Tibial nerve (tissue), 4 donors: ENCODE results near the gene ZNF787. TPM values are rescaled to one million over a fixed set of nuclear protein-coding genes. Genes with fewer than 3 reads are reported as not detected.

Source experiments
- DNase-seq, 2 donors: peaks; one replicate each; pipeline ENCODE4 v3.0.0-alpha.2; 2019; ENCODE audit warnings: low spot score in 2 of 2
- H3K27ac ChIP-seq, 4 donors: fragments of 200-600 bp; sonication (generic) in 3 of 4; one replicate each; pipeline ENCODE4 v1.5.1; 2017 to 2019; ENCODE audit warnings: mild to moderate bottlenecking in 1 of 4
- H3K27me3 ChIP-seq, 2 donors: fragments of 200-600 bp; sonication (generic) in 1 of 2; one replicate each; pipeline versions ENCODE4 v1.5.1 to v1.6.0; 2017 to 2019
- H3K36me3 ChIP-seq, 3 donors: fragments of 200-600 bp; sonication (generic); one replicate each; pipeline ENCODE4 v1.5.1; 2018 to 2019
- H3K4me1 ChIP-seq, 4 donors: fragments of 200-600 bp; sonication (generic) in 3 of 4; one replicate each; pipeline ENCODE4 v1.5.1; 2017 to 2019
- H3K4me3 ChIP-seq, 4 donors: fragments of 200-600 bp; sonication (generic) in 3 of 4; one replicate each; pipeline ENCODE4 v1.5.1; 2017 to 2019; ENCODE audit warnings: mild to moderate bottlenecking in 1 of 4, moderate library complexity in 1 of 4
- H3K9me3 ChIP-seq, 4 donors: fragments of 200-600 bp; sonication (generic) in 3 of 4; one replicate each; pipeline ENCODE4 v1.5.1; 2017 to 2019
- CTCF ChIP-seq, 5 experiments: fragments of 200-600 bp in 3 of 5; fragments of 450-650 bp in 2 of 5; sonication (generic) in 3 of 5; IDR thresholded peaks; one replicate each; pipeline ENCODE4 v1.5.1; 2016 to 2019; ENCODE audit warnings: antibody characterized with exemption in 5 of 5, mild to moderate bottlenecking in 3 of 5, moderate library complexity in 2 of 5
- EP300 ChIP-seq, 2 donors: sonication (generic); formaldehyde crosslinking; IDR thresholded peaks; one replicate each; pipeline ENCODE4 v1.6.1; 2017; ENCODE audit warnings: antibody characterized with exemption in 2 of 2, mild to moderate bottlenecking in 1 of 2
- POLR2A ChIP-seq, 2 donors: fragments of 450-650 bp; IDR thresholded peaks; one replicate each; pipeline ENCODE4 v1.6.1; 2017; ENCODE audit warnings: antibody characterized with exemption in 2 of 2, mild to moderate bottlenecking in 2 of 2, moderate library complexity in 2 of 2
- WGBS, 2 donors: methylation state at CpG; one replicate each; pipeline ENCODE4 v1.1.5; 2018; 5-methylcytosine and 5-hydroxymethylcytosine counted together
- total RNA-seq, 4 donors: library from RNA; depleted of rRNA; stranded (reverse); fragments of >200 nt; gene quantifications; one replicate each; pipeline ENCODE4 v1.1.0, GENCODE V29; 2016

The ZNF787 gene
- total RNA-seq, 4 donors from 2014 or later: 13.6 to 21.6 (median 18.5) TPM

GRCh38 chr19:56117889-56118288 lies 3.2 kb downstream of the ZNF787 start:
- Histone ChIP-seq H3K9me3 (no peaks in the 10 kb centered on the region), H3K27me3 (no peaks in the 10 kb centered on the region), H3K36me3 (peaks cover 0 to 18% (median 0%) of the 10 kb centered on the region in 3 donors), H3K4me1 (peaks cover 0 to 78% (median 35%) of the 10 kb centered on the region in 4 donors), H3K27ac (peak overlapping the region in 1 of 4 donors; percentile 10), H3K4me3 (no peak overlapping the region)
- DNase-seq: no peak
- TF ChIP-seq EP300 (IDR thresholded peaks at IDR 0.05) (no peak), CTCF (IDR thresholded peaks at IDR 0.05) (no peak)
- 55 to 76% methylated on average over 6 to 7 of the region's 9 CpGs for WGBS, 2 donors

- Histone ChIP-seq H3K27ac (no peak overlapping the region), H3K4me3 (no peak overlapping the region), H3K9me3 (no peaks in the 10 kb centered on the region), H3K36me3 (peaks cover 0 to 18% (median 0%) of the 10 kb centered on the region in 3 donors), H3K27me3 (no peaks in the 10 kb centered on the region), H3K4me1 (peaks cover 0 to 83% (median 40%) of the 10 kb centered on the region in 4 donors)
- 69 to 86% methylated on average over 10 to 12 of the region's 14 CpGs for WGBS, 2 donors
- TF ChIP-seq EP300 (IDR thresholded peaks at IDR 0.05) (no peak), CTCF (IDR thresholded peaks at IDR 0.05) (no peak), POLR2A (IDR thresholded peaks at IDR 0.05) (no peak)
- no peak for DNase-seq
These were observed 3.7 kb downstream of the ZNF787 start for GRCh38 chr19:56117376-56117884.

- Histone ChIP-seq H3K4me1 (peaks cover 0 to 84% (median 44%) of the 10 kb centered on the region in 4 donors), H3K4me3 (no peak overlapping the region), H3K27ac (no peak overlapping the region), H3K27me3 (no peaks in the 10 kb centered on the region), H3K36me3 (peaks cover 0 to 18% (median 0%) of the 10 kb centered on the region in 3 donors), H3K9me3 (no peaks in the 10 kb centered on the region)
- TF ChIP-seq EP300 (IDR thresholded peaks at IDR 0.05) (no peak), POLR2A (IDR thresholded peaks at IDR 0.05) (no peak), CTCF (IDR thresholded peaks at IDR 0.05) (no peak)
- no peak for DNase-seq
- 75 to 91% methylated on average over 6 of the region's 6 CpGs for WGBS, 2 donors
These were observed 4.5 kb downstream of the ZNF787 start for GRCh38 chr19:56116606-56117005.

- no peak for DNase-seq
These were observed 5.6 kb downstream of the ZNF787 start for GRCh38 chr19:56115490-56115889.

More at GRCh38 chr19:56115490-56115889, 5.6 kb downstream of the ZNF787 start:
- WGBS, 2 donors: 96 to 97% methylated on average over 21 of the region's 21 CpGs
- Histone ChIP-seq H3K36me3 (peaks cover 0 to 18% (median 0%) of the 10 kb centered on the region in 3 donors), H3K4me3 (no peak overlapping the region), H3K27ac (no peak overlapping the region), H3K27me3 (no peaks in the 10 kb centered on the region), H3K9me3 (no peaks in the 10 kb centered on the region), H3K4me1 (peaks cover 0 to 94% (median 54%) of the 10 kb centered on the region in 4 donors)
- TF ChIP-seq EP300 (IDR thresholded peaks at IDR 0.05) (no peak), CTCF (IDR thresholded peaks at IDR 0.05) (no peak), POLR2A (IDR thresholded peaks at IDR 0.05) (no peak)
